Fibroblast of lung (primary cell): ENCODE data around the gene ZNF197.

Experiments
- EZH2 ChIP-seq: IDR thresholded peaks from 2 replicates; pipeline ENCODE4 v1.5.1; 2012; ENCODE audit warnings: low read length, control low read depth, mild to moderate bottlenecking; ENCODE audit errors: missing control alignments
- TF ChIP-seq, protein P1 (sequence below), 2 donors: IDR thresholded peaks in 1 of 2; conservative IDR thresholded peaks in 1 of 2; 1 replicate in 1 of 2; 2 replicates in 1 of 2; pipeline ENCODE4 v1.5.1; 2011 to 2012; ENCODE audit warnings: low read length in 2 of 2, control low read depth in 1 of 2, inconsistent platforms in 1 of 2, low read depth in 1 of 2, mild to moderate bottlenecking in 1 of 2

DNA sequence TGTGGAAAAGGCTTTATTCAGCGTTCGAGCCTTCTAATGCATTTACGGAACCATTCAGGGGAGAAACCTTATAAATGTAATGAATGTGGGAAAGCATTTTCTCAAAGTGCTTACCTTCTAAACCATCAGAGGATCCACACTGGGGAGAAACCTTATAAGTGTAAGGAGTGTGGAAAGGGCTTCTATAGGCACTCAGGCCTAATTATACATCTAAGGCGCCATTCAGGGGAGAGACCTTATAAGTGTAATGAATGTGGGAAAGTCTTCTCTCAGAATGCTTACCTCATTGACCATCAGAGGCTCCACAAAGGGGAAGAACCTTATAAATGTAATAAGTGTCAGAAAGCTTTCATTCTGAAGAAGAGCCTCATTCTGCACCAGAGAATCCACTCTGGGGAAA, 17.5 kb downstream of the ZNF197 start:
- TF ChIP-seq, protein P1, sequence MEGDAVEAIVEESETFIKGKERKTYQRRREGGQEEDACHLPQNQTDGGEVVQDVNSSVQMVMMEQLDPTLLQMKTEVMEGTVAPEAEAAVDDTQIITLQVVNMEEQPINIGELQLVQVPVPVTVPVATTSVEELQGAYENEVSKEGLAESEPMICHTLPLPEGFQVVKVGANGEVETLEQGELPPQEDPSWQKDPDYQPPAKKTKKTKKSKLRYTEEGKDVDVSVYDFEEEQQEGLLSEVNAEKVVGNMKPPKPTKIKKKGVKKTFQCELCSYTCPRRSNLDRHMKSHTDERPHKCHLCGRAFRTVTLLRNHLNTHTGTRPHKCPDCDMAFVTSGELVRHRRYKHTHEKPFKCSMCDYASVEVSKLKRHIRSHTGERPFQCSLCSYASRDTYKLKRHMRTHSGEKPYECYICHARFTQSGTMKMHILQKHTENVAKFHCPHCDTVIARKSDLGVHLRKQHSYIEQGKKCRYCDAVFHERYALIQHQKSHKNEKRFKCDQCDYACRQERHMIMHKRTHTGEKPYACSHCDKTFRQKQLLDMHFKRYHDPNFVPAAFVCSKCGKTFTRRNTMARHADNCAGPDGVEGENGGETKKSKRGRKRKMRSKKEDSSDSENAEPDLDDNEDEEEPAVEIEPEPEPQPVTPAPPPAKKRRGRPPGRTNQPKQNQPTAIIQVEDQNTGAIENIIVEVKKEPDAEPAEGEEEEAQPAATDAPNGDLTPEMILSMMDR (conservative IDR thresholded peaks at IDR 0.05 in 1 of 2, IDR thresholded peaks at IDR 0.05 in 1 of 2; ENCODE audit: low read depth in 1 of 2, low read length in 2 of 2), result no peak
- no peak for TF ChIP-seq EZH2
